MM.1S (cell line): ENCODE results near the gene CCDC85C.

Source experiments
- CTCF ChIP-seq: fragments of 300-600 bp; sonication (generic); IDR thresholded peaks from 2 replicates; pipeline ENCODE4 v1.5.1; 2016; ENCODE audit warnings: antibody characterized with exemption, low read length, mixed read lengths
- EZH2 ChIP-seq: fragments of 300-600 bp; sonication (generic); optimal IDR thresholded peaks from 2 replicates; pipeline ENCODE3; 2017; ENCODE audit warnings: low read depth, mild to moderate bottlenecking, antibody characterized with exemption, low read length, mixed read lengths

- TF ChIP-seq CTCF (no peak), EZH2 (no peak)
Observed at GRCh38 chr14:99509871-99510555, 94.0 kb downstream of the CCDC85C start.
